Fibroblast of lung (primary cell): ENCODE data around the gene SYT7.

Experiments
- CTCF ChIP-seq, 2 donors: IDR thresholded peaks in 1 of 2; conservative IDR thresholded peaks in 1 of 2; 1 replicate in 1 of 2; 2 replicates in 1 of 2; pipeline ENCODE4 v1.5.1; 2011 to 2012; ENCODE audit warnings: low read length in 2 of 2, control low read depth in 1 of 2, inconsistent platforms in 1 of 2, low read depth in 1 of 2, mild to moderate bottlenecking in 1 of 2
- EZH2 ChIP-seq: IDR thresholded peaks from 2 replicates; pipeline ENCODE4 v1.5.1; 2012; ENCODE audit warnings: low read length, control low read depth, mild to moderate bottlenecking; ENCODE audit errors: missing control alignments

DNA sequence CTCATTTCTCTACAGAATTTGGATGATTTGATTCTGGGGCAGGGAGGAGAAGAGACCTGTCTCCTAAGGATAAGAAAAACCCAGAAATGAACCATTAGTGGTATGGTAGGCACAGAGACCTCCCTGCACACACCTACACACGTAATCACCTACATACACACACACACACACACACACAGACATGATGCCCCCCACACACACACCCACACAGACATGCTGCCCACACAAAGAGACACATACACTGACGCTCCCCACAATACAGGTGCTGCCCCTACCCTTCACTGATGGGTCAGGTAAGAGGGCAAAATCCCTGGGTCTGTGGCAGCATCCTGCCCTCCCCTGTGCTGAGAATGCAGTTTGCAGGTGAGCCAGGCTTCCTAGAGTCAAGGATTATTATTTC, 1.1 kb upstream of the SYT7 start:
- TF ChIP-seq CTCF (conservative IDR thresholded peaks at IDR 0.05 in 1 of 2, IDR thresholded peaks at IDR 0.05 in 1 of 2; ENCODE audit: low read depth in 1 of 2, low read length in 2 of 2) (no peak), EZH2 (no peak)
